ENCODE results near the gene HSDL2. TPM values are rescaled to one million over a fixed set of nuclear protein-coding genes. Genes with fewer than 3 reads are reported as not detected.

Gene HSDL2
- total RNA-seq, 1 experiment from 2014 or later: 32.2 TPM

- TF ChIP-seq REST (IDR thresholded peaks at IDR 0.05; ENCODE audit: insufficient read depth in 1 of 2, low read depth in 2 of 2, low read length in 1 of 2): no peak
- no peak for TF ChIP-seq TCF7L2 (IDR thresholded peaks at IDR 0.05; ENCODE audit: low read depth, low read length)
- no peak for TF ChIP-seq POLR2AphosphoS5 (IDR thresholded peaks at IDR 0.05; ENCODE audit: low read depth, low read length)
- no peak for TF ChIP-seq SIN3A (IDR thresholded peaks at IDR 0.05; ENCODE audit: borderline replicate concordance, insufficient read depth, low read depth, low read length)
- no peak for TF ChIP-seq CTCF (IDR thresholded peaks at IDR 0.05)
- ATAC-seq (no peak), DNase-seq (ENCODE audit: low read depth, low spot score) (no peak)
- H3K9me3 ChIP-seq (ENCODE audit: control insufficient read depth, insufficient read depth, low read depth, low read length): no peaks in the 10 kb centered on the region
- no peaks in the 10 kb centered on the region for H3K27me3 ChIP-seq (ENCODE audit: control insufficient read depth, insufficient read depth, low read length)
- peaks cover under 1% of the 10 kb centered on the region; the same call in 1 of the 2 replicates for H3K36me3 ChIP-seq (ENCODE audit: control insufficient read depth, insufficient read depth, low read length)
- H3K27ac ChIP-seq (ENCODE audit: low read length): no peak overlapping the region
- no peak overlapping the region for H3K4me3 ChIP-seq (ENCODE audit: low read depth in 2 of 2, low read length in 2 of 2)
- BruUV-seq (replicated peaks): no TSS peak
- intact Hi-C loops (cut with micrococcal nuclease; ENCODE audit: unreplicated experiment): no loop called here
- POLR2A ChIA-PET: no interaction called here
- H3K4me1 ChIP-seq (ENCODE audit: control insufficient read depth, insufficient read depth, low read length): no peaks in the 10 kb centered on the region
- CTCF ChIA-PET: no interaction called here
- in situ Hi-C loops (cut with HindIII; ENCODE audit: low pct_unique_long_range_greater_than_20kb, low sequenced_read_pairs): no loop called here
Measured at GRCh38 chr9:112465352-112465751, 85.4 kb downstream of the HSDL2 start.

- POLR2A ChIA-PET: no interaction called here
- CTCF ChIA-PET: no interaction called here
- TF ChIP-seq SIN3A (IDR thresholded peaks at IDR 0.05; ENCODE audit: borderline replicate concordance, insufficient read depth, low read depth, low read length): no peak
- TF ChIP-seq POLR2AphosphoS5 (IDR thresholded peaks at IDR 0.05; ENCODE audit: low read depth, low read length): no peak
- no peak for TF ChIP-seq TCF7L2 (IDR thresholded peaks at IDR 0.05; ENCODE audit: low read depth, low read length)
- TF ChIP-seq REST (IDR thresholded peaks at IDR 0.05; ENCODE audit: insufficient read depth in 1 of 2, low read depth in 2 of 2, low read length in 1 of 2): no peak
- no peak for TF ChIP-seq CTCF (IDR thresholded peaks at IDR 0.05)
Measured at GRCh38 chr9:112472996-112473395, 93.1 kb downstream of the HSDL2 start.

More at GRCh38 chr9:112472996-112473395, 93.1 kb downstream of the HSDL2 start:
- in situ Hi-C loops (cut with HindIII; ENCODE audit: low pct_unique_long_range_greater_than_20kb, low sequenced_read_pairs) (no loop called here), intact Hi-C loops (cut with micrococcal nuclease; ENCODE audit: unreplicated experiment) (no loop called here)
- H3K9me3 ChIP-seq (ENCODE audit: control insufficient read depth, insufficient read depth, low read depth, low read length): no peaks in the 10 kb centered on the region
- no peaks in the 10 kb centered on the region for H3K27me3 ChIP-seq (ENCODE audit: control insufficient read depth, insufficient read depth, low read length)
- no peak overlapping the region for H3K27ac ChIP-seq (ENCODE audit: low read length)
- no peak for ATAC-seq
- no peaks in the 10 kb centered on the region for H3K4me1 ChIP-seq (ENCODE audit: control insufficient read depth, insufficient read depth, low read length)
- no TSS peak for BruUV-seq (replicated peaks)
- no peak overlapping the region for H3K4me3 ChIP-seq (ENCODE audit: low read depth in 2 of 2, low read length in 2 of 2)
- DNase-seq (ENCODE audit: low read depth, low spot score): no peak
- H3K36me3 ChIP-seq (ENCODE audit: control insufficient read depth, insufficient read depth, low read length): peaks cover 4% of the 10 kb centered on the region; the same call in 1 of the 2 replicates
